ENCODE results near the gene CYGB.

DNA sequence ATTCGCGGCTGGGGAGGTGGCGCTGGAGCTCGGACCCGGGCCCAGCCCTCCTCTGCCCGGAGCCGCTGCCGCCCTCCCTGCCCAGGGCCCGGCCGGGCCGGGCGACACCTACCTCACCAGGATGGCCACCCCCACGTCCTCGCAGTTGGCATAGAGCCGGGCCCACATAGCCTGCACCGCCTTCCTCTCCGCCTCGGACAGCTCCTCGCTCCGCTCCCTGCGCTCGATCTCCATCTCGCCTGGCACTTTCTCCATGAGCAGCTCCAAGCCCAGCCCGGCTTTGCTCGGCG is 276 bp downstream of the CYGB start:
- TF ChIP-seq, protein P1, sequence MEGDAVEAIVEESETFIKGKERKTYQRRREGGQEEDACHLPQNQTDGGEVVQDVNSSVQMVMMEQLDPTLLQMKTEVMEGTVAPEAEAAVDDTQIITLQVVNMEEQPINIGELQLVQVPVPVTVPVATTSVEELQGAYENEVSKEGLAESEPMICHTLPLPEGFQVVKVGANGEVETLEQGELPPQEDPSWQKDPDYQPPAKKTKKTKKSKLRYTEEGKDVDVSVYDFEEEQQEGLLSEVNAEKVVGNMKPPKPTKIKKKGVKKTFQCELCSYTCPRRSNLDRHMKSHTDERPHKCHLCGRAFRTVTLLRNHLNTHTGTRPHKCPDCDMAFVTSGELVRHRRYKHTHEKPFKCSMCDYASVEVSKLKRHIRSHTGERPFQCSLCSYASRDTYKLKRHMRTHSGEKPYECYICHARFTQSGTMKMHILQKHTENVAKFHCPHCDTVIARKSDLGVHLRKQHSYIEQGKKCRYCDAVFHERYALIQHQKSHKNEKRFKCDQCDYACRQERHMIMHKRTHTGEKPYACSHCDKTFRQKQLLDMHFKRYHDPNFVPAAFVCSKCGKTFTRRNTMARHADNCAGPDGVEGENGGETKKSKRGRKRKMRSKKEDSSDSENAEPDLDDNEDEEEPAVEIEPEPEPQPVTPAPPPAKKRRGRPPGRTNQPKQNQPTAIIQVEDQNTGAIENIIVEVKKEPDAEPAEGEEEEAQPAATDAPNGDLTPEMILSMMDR (CRISPR knock-in tag; IDR thresholded peaks at IDR 0.05), result no peak
- TF ChIP-seq, protein P2, sequence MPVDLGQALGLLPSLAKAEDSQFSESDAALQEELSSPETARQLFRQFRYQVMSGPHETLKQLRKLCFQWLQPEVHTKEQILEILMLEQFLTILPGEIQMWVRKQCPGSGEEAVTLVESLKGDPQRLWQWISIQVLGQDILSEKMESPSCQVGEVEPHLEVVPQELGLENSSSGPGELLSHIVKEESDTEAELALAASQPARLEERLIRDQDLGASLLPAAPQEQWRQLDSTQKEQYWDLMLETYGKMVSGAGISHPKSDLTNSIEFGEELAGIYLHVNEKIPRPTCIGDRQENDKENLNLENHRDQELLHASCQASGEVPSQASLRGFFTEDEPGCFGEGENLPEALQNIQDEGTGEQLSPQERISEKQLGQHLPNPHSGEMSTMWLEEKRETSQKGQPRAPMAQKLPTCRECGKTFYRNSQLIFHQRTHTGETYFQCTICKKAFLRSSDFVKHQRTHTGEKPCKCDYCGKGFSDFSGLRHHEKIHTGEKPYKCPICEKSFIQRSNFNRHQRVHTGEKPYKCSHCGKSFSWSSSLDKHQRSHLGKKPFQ (CRISPR knock-in tag; IDR thresholded peaks at IDR 0.05; ENCODE audit: insufficient replicate concordance), result no peak
- no peak for TF ChIP-seq ZKSCAN1 (IDR thresholded peaks at IDR 0.05; ENCODE audit: low read length)
- TF ChIP-seq ZFP1 (CRISPR knock-in tag; IDR thresholded peaks at IDR 0.05), result no peak
- TF ChIP-seq ZNF354B (CRISPR knock-in tag; IDR thresholded peaks at IDR 0.05), result no peak
- no peak for TF ChIP-seq SIN3A (IDR thresholded peaks at IDR 0.05; ENCODE audit: borderline replicate concordance, low read depth, low read length)
- no peak for TF ChIP-seq ZNF598 (CRISPR knock-in tag; IDR thresholded peaks at IDR 0.05; ENCODE audit: borderline replicate concordance)
